Endometrial microvascular endothelial cells (primary cell): Measurements from ENCODE around the gene METTL1. TPM values are rescaled to one million over a fixed set of nuclear protein-coding genes. Genes with fewer than 3 reads are reported as not detected.

Source experiments
- in situ Hi-C: cut with HindIII; loops from 2 replicates; pipeline ENCODE4 v1.10.0; 2017; ENCODE audit warnings: low sequenced_read_pairs, low pct_unique_long_range_greater_than_20kb; ENCODE audit errors: inconsistent ontology term
- total RNA-seq: library from RNA; depleted of rRNA; stranded (reverse); fragments of >200 nt; gene quantifications from one replicate; pipeline ENCODE4 v1.2.3, GENCODE V29; 2015; ENCODE audit errors: inconsistent ontology term

METTL1 gene
- total RNA-seq, 1 donor from 2014 or later, result 15.3 TPM

DNA sequence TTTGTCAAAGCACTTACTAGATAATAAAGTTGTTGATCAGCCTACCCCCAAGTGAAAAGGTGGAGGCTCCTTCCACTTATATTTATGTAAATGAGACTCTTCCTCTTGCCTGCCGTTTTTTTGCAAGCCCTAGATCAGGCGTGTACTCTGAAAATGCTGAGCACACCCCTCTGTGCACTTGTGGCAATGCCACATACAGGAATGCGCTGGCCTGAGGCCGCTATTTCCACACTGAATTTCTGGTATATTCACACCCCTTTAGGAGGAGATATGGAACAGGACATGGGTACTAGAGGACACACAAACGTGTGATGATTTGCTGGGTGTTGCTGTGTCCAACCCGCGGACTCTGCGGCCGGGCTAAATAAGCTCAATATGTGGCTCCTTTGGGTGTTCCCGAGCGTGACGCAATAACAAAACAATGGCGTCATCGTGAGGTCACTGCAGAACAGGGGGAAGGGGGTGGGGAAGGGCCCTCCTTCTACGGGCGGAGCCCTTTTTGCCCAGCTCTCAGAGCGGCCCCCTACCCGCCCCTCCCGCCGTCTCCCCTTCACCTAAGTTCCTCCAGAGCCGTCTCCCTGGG lies 27.6 kb downstream of the METTL1 start:
- in situ Hi-C loops, result no loop called here

DNA sequence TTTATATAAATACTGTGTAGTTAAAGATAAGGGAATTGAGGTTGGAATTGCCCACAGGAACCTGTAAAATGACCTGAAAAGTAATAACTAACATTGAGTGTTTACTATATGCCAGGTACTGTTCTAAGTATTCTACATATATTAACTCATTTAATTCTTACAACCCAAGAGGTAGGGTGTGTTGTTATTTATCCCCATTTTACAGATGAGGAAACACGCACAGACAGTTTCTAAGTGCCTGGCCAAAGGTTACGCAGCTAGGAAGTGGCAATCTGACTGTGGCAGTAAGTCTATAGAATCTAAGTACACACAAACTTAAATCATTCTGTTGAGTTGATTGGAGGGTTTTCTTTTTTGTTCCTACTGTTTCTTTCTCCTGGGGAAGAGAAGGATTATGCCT lies 28.1 kb downstream of the METTL1 start:
- in situ Hi-C loops, result no loop called here

DNA sequence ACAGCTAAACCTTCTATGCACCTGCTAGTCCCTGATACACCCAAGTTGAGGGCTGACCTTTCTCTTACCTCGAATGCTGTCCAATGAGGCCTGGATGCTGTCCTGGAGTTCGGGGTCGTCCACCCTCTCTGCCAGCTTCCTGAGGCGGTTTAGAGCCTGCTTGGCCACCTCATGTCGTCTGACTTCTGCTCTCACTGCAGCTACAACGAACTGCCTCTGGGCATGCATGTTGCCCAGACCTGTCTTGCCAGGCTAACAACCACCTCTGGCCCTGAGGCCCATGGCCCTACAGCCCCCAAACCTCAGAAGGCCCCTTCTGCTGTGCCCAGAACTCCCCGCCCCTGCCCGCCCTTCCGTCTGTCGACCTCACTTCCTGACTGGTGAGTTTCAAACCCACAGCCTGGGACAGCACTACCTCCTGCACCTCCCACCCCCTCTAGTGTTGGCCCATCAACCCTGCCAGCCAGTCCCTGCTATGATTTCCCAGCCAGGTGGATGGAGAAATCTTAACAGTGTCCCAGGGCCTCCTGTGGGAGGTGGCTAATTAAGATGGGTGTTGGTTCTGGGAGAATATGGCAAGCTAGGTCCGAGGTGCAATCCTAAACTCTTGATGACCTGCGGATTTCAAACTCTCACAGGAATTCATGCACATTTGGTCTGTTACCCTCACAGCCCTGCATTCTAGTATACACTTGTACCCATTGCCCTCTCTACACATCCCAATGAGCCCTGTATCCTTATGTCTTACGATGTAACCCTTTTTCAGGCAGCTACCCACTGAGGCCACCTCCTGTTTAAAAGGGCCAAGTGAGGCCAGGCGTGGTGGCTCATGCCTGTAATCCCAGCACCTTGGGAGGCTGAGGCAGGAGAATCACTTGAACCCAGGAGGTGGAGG lies 29.8 kb downstream of the METTL1 start:
- in situ Hi-C loops, result no loop called here

DNA sequence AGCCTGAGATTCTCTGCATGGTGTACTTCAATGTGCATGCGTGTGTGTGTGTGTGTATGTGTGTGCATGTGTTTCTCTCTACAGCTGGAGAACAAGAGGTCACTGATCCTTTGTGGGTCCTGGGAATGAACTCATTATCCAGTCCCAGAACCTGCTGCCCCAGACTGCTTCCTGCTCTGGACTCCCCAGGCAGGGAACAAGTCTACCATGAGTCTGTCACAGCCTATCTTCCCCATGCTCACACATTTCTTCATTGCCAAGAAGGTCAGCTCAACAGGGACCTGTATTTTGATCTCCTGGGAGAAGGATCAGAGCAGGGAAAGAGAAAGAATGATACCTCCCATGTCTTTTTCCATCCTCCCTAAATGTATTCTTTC lies 30.5 kb downstream of the METTL1 start:
- in situ Hi-C loops, result no loop called here

DNA sequence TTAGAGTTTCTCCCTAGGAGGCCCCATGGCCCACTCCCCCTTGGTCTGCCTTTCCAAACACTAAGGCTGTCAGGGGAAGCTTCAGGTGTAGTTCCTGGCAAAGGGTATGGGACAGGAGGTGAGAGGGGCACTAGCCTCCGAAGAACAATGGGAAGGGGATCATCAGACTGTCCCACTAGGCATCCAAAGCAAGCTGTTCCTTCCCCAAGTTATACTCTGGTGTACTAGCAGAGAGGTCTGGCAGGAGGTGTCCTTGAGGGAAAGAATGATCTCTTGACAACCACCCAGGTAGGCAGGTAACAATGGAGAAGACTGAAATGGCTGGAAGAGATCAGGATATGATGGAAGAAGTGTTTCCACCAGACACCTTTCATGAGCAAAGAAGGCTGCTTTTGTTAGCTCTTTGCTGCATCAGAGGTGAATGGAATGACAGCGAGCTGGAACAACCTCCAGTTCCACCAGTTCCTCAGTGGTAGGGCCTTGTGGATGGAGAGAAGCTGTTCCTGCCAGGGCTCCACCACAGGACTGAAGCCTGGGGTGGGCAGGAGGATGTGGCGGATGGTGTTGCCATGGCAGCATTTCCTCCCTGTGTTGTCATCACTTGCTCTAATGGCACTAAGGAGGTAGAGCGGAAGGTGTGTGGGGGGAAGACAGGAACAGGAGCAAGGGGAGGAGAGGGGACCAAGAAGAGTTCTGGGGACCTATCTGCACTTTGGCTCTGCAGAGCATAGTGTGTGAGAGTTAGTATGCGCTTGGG lies 31.1 kb downstream of the METTL1 start:
- in situ Hi-C loops, result no loop called here

DNA sequence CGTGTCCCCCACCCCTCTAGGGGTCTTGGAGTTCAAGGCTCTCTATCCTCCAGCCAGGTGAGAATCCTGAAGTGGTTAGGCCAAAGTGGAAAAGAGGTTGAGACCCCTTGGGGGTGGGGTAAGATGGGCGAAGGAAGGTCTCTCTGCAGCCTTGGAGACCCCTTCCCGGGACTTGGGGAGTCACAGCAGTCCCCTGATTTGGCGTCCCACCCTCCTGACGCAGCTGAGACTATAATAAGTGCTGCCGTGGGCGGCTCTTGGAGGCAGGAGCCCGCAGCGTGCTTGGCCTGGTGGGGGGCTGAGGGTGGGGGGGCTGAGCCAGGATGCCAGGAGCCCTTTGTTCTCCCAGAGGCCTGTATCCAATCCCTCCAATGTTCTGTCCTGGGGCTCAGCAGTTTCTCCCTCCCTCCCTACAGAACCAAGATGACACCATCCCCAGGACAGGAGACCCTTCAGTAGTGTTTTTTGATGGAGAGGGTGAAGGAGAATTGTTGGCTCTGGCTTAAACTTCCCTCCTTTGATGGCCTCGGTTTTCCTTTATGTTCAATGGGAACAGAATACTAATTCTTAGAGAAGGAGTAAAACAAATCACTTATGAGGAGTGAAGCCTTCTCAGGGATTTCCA lies 31.9 kb downstream of the METTL1 start:
- in situ Hi-C loops, result no loop called here

DNA sequence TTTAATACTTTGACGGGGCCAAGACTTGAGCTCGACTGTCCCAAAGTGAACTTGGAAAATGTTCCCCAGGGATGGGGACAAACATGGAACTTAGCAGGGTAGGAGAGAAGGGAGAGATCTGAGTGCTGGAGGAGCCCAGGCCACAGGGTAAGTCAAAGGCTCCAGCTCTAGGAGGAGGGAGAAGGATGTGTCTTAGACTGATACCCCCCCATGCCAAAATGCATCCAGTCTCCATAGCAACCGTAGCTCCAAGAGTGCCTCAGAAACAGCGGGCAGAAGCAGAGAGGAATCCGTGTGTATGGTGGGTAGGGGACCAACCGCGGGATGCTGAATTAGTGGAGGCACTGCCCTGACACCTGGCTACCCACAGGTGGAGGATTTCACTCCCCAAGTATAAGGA lies 32.5 kb downstream of the METTL1 start:
- in situ Hi-C loops, result no loop called here

DNA sequence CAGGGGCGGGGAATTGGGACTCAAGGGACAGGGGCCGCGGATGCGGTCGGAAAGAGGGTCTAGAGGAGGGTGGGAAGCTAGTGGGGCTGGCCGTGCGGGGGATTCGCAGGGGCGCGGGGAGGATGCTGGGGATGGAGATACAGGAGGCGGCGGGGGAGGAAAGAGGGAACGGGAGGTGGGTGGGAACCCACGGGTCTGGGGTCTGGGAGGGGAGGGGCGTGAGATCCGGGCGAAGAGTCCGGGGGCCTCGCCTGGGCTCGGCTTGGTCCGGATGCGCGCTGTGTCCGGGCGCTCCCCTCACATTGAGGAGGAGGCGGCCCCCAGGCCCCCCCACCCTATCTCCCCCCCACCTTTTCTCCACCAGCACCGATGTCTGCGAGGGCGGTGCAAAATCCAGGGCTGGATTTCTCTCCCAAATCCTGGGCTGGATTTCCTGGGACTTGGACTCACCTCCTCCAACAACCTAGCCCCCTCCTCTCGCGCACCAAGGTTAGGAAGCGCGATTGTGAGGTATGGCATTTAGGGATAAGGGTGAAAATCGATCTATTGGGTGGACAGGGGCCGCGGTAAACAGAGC lies 33.2 kb downstream of the METTL1 start, which contains the start of gene AGAP2:
TSS of gene AGAP2 (minus strand) at position 82 of the 577 bp plus-strand sequence. CDS start 496 bp downstream, outside the sequence.
- in situ Hi-C loops, result no loop called here

DNA sequence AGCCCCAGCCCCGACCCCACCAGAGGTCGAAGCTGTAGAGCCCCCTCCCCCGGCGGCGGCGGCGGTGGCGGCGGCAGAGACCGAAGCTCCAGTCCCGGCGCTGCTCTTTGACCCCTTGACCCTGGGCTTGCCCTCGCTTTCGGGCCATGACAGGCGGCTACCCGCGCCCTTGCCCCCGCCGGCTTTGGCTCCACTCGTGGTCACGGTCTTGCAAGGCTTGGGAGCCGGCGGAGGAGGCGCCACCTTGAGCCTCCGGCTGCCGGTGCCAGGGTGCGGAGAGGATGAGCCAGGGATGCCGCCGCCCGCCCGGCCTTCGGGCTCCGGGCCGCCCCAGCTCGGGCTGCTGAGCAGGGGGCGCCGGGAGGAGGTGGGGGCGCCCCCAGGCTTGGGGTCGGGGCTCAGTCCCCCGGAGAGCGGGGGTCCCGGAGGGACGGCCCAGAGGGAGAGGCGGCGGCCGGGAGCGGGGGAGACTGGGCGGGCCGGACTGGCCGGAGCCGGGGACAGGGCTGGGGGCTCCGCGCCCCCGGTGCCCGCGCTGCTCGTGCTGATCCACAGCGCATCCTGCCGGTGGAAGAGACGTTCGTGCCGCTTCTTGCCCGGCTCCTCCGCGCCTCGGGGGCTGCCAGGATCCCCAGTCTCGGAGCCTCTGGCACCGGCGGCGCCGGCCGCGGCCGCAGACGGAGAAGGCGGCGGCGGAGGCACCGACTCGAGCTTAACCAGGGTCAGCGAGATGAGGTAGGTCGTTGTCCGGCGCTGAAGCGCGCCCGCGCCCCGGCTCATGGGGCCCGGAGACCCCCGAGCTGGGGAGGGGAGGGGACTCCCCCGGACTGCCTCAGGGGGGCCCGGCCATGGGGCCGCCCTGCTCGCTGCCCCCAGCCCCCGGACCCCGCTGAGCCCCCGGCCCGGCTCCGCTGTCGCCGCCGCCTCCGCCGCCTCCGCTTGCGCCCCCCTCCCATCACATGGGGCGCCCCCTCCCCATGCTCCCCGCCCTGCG lies 34.1 kb downstream of the METTL1 start:
- in situ Hi-C loops, result no loop called here

DNA sequence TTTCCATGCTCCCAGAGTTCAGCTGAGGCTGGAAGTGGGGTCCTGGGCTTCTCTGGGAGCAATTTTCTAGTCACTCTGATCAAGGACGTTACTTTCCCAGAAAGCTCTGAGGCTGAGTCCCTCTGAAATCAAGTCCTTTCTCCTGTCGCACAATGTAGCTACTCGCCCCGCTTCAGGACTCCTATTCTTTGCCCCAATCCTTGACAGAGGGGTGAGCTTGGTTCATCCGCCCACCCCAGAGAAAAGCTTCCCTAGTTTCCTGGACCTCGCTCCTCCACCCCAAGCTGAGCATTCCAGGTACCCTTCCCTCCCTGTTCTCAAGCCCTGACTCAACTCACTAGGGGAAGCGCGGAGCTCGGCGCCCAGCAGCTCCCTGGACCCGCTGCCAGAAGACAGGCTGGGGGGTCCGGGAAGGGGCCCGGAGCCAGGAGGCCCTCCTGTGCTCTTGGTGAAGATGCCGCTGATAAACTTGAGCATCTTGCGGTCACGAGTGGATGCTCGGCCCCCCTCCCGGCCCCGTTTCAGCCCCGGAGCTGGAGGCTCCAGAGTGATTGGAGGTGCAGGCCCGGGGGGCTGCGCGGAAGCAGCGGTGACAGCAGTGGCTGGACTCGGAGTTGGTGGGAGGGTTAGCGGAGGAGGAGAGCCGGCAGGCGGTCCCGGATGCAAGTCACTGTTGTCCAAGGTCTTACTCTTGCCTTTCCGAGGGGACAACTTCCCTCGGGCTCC lies 35.0 kb downstream of the METTL1 start:
- in situ Hi-C loops, result no loop called here

DNA sequence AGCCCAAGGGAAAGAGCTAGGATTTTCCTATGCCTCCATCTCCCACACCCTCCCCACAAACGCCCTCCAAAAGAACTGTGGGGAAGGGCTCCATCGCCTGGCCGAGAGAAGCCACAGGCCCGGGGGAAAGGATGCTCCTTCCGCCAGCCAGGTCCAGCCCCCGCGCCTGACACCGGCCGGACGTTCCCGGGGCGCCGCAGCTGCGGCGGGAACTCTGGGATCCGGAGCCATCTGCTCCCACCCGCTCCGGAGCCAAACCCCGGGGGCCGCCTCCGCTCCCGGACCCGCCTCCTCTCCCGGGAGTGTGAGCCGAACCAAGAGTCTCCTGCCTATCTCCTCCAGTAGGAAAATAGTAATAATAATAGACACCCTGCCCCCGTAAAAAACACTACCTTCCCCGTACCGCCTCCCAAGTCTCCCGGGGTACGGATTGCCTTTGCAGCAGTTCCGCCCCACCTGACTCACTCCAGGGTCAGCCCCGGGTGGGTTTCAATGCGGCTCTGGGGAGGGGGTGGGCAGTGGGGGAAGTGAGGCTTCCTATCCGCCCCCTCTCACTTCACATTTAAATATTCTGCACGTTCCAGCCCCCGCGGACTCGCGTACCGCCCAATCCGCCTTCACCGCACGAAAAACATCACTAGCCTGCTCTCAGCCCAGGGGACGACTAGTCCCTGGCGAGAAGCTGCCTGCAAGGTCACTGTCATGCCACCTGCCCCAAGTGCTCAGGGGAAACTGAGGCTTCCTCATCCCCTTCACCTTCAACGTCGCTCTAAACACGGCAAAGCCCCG lies 35.8 kb downstream of the METTL1 start:
- in situ Hi-C loops, result no loop called here

DNA sequence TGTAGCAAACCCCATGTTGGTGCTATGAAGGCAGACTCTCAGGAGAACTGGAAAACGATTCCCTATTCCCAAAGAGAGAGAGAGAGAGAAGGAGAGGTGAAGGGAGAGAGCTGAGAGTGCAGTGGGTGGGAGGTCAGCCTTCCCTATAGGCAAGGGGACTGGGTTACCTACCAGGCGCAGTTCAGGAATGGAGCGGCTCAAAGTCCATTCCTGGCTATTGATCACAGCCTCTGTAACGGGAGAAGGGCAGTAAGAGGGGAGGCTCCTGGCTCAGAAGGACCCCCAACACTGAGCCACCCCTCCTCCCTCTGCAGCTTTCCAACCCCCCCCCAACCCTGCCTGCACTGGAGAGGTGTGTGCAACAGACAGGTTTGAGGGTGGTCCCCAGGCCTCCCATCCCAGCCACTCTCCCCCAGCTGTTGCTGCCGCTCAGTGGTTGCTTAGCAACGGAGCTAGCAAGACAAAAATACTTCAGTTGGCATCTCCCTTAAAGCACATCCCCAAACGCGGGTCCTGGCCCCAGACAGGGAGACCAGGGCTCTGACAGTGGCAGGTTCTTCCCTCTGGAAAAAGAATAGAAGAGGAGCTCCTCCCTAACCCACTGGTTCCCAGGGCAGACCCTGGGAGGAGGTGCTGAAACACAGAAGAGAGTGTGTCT lies 36.6 kb downstream of the METTL1 start:
- in situ Hi-C loops, result no loop called here

DNA sequence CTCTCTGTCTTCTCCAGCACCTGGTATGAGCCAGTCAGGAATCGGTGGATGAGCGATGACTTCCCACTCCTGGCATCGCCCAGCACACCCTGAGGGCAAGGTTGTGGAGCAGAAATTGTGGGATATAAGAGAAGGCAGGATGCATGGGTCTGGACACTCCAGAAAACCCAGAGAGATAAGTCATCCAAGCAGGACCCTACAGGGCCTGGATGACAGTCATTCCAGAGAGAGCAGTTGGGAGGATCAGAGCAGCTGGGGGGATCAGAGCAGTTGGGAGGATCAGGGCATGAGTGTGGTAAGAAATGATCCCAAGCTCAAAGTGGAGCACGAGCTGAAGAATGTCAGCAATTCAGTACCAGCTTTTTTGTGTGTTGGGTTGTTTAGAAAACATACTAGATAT lies 37.3 kb downstream of the METTL1 start:
- in situ Hi-C loops, result no loop called here

DNA sequence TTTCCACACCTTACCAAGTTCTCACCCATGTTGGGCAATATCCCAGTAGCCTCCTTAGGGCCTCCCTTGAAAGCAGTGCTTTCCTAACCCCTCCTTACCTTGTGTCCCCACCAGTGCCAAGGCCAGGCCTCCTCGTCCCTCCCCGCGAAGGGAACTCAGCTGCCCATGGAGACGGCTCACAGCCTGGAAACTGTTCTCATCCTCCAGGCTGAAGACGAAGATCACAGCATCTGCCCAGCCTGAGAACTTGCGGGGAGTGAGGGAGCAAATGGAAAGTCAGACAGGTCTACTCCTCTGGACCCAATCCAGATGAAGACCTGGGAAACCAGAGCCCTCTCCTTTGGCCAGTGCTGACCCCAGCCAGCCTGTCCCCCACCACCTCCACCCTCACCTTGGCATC lies 38.0 kb downstream of the METTL1 start:
- in situ Hi-C loops, result no loop called here

DNA sequence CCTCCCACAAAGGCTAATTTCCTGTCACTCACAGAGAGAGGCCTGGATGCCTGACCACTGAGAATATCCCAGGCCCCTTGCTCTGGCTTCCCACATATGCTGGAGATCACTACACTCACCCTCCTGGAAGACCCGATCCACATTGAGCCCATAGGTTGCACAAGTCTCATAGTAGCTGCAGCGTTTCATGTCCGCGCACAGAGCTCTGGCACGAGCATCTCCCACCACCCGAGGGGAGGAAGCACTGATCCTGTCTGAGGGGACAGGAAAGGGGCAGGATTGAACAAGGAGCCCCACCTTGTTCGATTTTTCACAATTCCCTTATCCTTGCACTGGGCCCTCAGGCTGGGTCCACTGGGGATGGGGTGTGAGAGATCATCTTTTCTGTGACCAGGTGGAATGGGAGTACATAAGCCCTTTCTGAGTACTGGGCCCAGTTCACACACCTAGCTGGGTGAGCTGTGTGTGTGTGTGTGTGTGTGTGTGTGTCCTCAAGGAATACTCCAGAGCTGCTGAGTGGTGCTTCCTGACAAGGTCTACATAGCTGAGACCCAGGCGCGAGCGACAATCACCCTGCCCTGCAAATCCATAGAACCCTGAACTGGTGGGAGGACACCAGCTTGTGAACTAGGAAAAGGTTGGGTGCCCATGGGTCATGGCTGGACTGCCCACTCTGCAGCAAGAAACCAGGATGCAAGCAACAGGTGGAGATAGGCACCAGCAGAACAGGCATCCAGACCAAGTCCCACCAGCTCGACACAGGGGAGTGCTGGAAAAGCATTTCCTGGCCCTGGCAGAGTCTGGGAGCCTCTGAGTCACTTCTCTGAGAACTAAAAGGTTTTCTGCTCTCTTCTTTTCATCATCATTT lies 38.9 kb downstream of the METTL1 start:
- in situ Hi-C loops, result no loop called here
